Germinal center (tissue), 1 donor: ENCODE data around the gene P2RY2.

Source experiments
- DNase-seq: peaks from one replicate; pipeline ENCODE4 v3.0.0; 2012; ENCODE audit warnings: mixed read lengths, low spot score

Gene P2RY2

DNA sequence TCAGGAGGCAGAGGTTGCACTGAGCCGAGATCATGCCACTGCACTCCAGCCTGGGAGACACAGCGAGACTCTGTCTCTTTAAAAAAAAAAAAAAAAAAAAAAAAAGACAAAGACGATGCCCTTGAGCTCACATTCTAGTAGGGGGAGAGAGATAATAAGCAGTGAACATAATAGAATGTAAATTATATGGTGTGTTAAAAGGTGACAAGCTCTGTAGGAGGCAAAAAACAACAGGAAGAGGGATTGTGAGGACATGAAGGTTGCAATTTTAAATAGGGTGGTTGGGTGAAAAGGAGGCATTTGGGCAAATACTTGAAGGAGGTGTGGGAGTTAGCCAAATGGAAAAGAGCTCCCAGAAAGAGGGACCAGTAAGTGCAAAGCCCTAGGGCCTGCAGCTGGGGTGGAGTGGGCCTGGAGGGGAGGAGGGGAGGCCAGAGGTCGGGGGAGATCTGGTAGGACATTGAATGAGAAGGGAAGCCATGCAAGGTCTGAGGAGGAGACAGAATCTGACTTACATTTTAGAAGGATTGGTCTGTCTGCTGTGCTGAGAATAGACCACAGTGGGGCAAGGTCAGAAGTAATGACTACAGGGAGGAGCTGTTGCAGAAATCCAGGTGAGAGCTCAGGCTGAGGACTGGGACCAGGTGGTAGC lies 26.6 kb downstream of the P2RY2 start:
- no peak for DNase-seq

DNA sequence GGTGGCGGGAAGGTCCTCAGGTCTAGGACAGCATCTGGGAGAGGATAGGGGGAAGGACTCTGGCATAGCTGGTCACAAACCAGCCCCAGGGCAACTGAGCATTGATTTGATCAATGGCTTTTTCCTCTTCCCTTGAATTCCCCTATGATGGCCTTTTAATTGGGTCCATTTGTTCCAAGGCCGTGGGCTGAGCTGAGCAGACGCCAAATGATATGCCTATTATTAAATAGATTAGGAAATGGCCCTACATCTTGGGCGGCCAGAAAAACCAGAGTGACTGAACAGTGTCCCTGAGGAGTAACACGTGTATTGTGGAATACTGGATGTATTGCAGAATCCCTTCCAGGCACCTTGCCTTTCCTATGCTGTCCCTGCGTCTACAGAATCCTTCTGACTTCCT lies 27.4 kb downstream of the P2RY2 start:
- DNase-seq: no peak

DNA sequence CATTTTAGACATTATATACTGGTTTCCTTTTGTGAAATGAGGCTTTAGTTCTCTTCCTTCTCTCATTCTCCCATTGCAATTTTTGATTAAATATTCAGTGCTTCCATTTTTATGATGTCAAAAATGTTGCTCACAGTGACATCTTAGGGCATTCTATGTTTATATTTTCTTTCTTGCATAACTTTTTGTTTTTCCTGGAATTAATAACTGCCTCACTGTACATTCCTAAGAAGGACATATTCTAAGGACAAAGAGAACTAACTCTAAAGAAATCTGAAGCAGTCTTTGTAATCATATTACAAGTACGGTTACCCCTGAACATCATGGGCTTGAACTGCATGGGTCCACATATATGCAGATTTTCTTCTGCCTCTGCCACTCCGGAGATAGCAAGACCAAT lies 28.2 kb downstream of the P2RY2 start:
- no peak for DNase-seq

DNA sequence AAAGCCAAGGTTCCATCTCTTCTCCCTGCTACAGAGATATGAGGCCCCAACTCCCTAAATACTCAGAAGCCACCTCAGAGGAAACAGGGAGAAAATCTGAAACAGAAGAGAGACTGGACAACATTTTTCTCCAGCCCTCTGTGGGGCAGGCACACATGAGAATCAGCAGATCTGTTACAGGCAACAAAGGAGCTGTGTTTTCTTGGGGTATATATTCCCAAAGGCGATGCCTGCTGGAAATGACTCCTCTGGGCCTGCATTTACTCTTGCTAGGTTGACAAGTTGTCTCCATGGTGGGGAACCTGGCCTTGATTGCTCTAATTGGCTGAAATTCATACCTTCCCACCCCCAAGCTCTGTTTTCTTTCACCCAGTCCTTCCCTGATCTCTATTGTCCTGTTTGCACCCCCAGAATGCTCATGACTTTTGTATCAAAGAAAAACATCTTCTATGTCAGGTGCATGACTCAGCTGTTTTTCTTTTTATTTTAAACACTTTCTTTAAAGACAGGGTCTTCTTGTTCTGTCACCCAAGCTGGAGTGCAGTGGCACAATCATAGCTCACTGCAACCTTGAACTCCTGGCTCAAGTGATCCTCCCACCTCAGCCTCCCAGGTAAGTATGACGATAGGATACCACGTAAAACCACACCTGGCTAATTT lies 30.6 kb downstream of the P2RY2 start:
- no peak for DNase-seq

DNA sequence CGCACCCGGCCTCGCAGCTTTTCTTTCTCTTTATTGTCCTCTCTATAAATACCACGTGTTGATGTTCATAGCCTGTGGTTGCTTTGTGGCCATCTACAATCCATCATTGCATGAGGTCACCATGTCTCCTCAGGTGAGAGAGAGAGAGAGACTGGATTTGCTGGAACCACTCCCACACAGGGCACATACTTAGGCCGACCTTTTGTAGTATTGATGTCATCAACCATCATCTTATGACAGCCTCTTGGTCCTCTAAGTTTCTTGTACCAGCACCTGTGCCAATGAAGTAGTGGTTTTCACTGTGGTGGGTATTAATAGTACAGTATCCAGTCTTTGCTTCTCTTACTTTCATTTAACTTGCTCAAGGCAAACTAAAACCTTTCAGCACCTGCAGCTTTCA lies 31.2 kb downstream of the P2RY2 start:
- DNase-seq: no peak

DNA sequence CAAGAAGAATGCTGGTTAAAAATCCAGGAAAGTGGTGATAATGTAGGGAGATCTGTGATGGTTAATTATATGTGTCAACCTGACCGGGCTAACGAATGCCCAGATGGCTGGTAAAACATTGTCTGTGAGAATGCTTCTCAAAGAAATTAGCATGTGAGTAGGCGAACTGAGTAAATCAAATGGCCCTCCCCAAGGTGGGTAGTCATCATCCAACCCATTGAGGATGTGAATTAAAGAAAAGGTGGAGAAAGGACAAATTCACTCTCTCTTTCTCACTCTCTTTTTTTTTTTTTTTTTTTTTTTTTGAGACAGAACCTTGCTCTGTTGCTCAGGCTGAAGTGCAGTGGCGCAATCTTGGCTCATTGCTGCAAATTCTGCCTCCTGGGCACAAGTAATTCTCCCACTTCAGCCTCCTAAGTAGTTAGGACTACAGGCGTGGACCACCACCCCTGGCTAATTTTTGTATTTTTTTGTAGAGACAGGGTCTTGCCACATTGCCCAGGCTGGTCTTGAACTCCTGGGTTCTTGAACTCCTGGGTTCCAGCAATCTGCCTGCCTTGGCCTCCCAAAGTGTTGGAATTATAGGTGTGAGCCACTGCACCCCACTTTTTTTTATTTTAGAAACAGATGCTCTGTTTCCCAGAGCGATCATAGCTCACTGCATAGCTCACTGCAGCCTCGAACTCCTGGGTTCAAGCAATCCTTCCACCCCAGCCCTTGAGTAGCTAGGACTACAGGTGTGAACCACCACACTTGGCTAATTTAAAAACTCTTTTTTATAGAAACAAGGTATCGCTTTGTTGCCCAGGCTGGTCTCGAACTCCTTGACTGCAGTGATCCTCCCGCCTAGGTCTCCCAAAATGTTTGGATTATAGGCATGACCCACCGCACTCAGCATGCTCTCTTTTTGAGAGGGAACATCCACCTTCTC lies 32.0 kb downstream of the P2RY2 start:
- DNase-seq: no peak

DNA sequence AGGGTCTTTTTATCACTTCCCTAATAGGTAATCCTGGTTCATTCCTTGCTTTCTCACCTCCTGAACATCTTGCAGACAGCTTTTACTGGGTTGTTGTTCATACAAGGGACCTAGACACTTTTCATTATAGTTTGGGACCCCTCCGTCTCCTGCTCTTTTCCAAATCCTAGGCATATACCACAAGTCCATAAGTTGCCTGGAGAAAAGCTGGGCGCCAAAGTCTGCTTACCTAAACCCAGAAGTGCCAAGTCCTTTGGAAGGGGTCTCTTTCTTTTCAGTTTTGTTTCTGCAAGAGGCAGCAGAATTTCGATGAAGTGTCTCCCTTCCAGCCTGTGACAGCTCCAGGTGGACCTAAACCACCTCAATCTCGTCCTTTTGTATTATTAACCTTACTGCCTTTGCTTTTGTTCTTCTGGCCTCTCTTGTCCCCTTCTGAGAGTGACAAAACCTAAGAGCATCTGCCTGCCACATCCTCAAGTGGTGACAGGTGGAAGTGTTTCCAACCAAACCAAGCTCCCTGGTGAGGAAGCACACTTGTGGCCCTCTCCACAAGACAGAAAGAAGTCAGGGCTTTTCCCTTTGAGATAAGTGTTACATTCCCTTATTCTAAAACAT lies 34.6 kb downstream of the P2RY2 start:
- DNase-seq: no peak

DNA sequence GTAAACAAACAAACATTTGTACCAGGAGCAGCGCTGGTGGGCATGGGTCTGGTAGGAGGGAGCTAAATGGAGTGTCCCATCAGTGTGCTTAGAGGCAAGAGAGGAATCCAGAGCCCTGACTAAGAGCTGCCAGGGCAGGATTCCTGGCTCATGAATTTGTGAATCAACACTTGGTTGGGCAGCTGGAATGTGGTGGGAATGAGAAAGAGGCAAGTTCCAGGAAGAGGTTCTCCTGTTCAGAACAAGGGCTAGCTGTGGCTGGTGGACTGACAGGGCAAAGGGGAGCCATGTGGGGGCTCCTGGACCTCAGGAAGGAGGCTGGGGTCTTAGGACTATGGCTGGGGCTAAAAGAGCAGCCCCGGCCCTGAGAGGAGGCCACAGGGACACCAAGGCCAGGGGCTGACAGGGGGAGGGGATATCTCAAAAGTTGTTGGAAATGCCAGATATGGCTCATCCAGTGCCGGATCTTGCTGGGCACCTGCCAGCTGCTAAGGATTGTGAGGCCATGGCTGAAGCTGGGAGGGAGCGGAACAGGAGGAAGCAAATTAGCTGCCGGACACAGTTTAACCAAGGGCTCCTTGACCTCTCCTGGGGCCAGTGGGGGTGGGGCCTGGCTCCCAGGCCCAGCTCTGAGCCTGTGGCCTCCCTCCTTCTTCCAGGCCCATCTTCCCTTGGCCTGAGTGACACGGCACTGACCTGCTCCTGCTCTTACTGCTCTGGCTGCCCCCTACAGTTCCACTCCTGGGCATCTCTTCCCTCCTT lies 39.4 kb downstream of the P2RY2 start:
- no peak for DNase-seq

DNA sequence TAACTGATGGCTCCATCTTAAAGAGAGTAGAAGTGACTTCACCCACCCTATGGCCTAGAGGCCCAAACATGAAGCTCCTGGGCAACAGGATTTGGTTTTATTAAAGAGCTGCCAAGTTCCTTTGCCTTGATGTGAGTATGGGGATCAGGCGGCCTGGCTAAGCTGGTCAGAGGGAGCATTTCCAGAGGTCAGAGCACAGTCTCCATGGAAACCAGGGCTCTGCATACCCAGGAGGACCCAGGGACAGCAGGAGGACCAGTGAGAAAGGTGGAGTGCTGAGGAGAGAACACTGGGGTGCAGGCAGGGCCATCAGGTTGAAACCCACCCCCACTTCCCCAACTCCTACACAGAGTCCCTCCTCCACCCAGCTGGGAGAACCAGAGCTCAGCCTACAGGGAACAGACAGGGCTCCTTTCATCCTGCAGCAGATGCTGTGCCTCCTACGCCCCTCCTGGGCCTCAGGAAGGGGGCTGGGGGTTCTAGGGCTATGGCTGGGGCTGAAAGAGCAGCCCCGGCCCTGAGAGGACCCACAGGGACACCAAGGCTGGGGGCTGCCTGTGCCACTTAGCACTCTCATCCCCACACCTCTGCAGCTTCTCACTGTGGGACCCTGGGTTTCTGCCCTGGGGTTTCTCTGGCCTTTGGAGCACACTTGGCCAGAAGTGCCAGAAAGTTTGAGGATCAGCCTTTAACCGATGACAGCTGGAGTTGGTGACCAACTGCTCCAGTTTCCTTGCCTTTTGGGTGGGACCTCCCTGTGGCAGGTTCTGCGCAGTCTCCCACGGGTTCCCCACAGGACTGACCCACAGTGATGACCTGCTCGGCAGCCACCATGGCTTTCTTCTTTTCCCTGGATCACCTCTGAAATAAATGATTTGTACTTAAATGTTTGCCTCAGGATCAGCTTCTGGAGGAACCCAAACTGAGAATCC lies 40.3 kb downstream of the P2RY2 start:
- no peak for DNase-seq

DNA sequence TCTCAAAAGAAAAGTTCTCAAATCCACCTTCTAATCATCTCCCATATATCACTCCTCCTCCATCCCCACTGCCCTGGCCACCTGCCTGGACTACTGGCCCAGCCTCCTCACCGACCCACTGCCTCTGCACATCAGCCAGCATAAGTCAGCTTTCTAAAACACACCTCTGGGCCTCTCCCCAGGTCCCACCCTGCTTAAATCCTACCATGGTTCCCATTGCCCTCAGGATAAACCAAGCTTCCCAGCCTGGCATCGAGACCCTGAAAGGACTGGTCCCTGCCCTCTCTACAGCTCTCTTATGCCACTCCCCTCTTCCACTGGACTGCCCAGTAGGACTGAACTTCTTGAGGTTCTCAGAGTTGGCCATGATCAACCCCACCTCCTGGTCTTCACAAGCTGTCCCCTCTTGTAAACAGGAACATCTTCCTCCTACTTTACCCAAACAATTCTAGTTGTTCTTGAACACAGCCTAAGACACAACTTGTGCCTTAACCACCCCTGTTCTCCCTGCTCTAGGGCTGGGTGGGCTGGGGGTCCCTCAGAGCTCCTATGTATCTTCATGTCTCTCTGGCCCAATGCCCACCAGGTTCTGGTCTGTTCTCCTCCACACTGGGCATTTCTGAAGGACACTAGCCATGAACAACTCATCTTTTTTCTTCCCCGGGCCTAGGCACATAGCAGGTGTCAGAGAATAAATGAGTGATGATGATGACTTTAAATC lies 41.5 kb downstream of the P2RY2 start:
- DNase-seq: no peak

DNA sequence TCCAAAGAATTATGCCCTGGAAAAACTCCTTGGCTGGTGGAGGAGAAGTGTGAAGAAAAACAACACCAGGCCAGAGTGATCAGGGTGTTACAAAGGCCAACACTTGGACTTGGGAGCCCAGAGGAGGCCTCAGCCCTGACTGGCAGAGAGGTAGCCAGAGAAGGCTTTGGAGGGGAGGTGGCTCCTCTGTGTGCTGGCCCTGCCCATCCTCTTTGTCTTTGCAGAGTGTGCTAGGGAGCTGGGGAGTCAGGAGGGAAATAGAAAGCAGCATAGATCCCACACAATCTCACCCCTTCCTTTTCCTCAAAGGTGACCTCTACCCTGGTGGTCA lies 42.0 kb downstream of the P2RY2 start:
- DNase-seq: no peak

DNA sequence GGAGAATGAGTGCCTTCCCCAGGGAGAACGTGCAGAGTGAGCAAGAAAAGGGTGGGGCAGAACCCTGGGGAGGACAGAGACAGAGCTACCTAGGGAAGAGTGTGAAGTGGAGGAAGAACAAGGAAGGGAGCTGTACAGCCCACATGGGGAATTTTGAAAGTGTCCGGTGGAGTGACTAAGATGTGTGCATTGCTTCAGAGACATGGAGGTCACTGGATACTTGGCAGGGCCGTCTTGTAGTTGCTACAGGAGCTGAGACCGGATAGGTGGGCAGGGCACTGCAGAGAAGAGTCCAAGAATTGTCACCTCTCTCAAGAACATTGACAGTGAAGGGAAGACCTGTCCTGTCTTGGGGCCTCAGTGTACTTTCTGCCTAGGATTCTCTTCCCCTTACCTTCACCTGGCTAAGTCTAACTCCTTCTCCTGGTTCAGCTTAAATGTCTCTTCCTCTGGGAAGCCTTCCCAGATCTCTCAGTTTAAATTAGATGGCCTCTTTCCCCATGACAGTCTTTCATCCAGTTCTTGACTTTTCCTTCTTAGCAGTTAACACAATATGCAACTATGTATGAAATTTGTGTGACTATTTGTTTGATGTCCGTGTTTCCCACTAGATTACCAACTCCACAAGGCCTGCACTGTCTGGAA lies 44.9 kb downstream of the P2RY2 start:
- DNase-seq: no peak

DNA sequence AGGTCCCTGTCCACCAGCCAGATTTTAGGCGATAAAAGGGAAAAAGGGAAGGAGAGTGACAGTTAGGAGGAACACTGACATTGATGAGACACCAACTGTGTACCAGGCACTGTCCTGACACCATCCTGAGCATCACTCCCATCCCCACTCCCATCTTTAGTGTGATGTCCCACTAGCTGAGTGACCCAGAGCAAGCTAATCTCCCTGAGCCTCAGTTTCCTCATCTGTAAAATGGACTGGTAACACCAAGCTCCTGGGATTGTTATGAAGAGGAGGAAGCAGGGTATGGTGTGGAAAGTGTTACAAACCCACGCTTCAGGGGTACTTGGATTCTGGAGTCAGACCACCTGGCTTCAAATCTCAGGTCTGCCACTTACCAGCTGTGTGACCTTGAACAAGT lies 45.6 kb downstream of the P2RY2 start:
- DNase-seq: no peak

DNA sequence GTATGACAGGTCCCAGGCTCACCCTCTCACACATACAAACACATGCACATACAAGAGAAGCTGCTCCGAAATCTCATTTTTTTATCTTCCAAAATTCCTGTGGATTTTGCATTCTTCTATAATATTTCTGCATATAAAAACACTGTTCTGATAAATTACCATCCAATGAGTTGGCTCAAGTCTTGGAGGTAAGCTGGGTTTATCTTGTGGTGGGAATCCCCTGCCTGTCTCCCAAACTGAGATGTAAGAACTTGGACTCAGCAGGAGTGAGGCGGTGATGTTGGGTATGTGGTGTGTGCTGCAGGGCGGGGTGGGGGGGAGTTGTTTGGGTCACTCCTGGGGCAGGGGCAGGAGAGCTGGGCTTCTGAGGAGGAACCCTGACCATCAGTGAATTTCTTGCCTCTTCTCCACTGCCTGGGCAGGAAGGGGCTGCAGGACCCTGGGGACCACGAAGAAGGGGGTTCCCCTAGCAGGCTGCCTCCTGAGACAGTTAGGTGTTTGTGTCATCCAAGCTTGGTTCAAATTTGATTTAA lies 47.3 kb downstream of the P2RY2 start:
- no peak for DNase-seq

DNA sequence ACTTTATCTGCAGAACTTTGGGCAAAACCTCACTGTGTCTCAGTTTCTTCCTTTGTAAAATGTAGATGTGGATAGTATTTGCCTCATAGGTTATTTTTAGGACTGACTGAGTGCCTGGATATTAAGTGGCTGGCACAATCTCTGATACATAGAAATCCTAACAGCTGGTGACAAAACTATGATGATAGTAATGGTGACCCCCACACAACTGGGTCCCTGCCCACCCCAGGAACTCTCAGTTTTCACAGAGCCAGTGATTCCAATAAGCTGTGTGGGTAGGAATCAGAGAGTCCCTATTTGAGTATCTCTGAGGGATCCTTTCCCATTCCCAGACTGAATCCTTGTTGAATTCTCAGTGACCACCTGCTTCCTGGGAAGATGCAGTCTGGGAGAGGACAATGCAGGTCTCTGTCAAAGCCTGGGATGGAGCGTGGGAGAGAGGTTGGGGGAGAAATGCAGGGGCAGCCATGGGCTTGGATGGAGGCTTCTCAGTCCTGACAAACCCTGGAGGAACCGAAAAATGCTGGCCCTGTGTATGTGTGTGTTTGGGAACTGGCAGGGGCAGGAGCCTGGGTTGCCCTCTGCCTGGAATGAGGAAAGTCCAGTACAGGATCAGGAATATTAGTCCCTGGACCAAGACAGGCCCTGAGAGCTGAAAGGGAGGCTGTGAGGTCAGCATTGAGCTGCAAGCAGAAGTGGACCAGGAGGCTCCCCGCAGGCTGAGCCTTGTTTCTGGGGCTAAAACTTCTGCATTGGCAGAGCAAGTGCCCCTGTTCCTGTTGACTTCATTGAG lies 48.0 kb downstream of the P2RY2 start:
- DNase-seq: no peak

DNA sequence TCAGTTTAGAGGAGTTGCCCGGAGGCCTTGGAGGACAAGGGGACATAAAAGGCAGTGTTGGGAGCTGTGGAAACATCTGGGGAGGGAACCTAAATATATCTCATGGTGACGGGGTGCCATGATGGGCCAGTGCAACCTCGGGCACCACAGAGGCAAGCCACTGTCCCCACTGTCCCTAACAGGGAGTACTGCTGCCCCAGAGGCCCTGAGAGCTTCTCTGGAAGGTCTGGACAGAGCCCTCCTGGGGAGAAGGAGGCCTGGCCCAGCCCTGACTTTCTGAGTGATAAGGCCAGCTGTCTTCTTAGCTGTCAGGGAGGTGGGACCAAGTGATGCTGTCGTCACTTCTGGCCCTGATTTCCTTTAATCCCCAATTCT lies 48.6 kb downstream of the P2RY2 start:
- no peak for DNase-seq

DNA sequence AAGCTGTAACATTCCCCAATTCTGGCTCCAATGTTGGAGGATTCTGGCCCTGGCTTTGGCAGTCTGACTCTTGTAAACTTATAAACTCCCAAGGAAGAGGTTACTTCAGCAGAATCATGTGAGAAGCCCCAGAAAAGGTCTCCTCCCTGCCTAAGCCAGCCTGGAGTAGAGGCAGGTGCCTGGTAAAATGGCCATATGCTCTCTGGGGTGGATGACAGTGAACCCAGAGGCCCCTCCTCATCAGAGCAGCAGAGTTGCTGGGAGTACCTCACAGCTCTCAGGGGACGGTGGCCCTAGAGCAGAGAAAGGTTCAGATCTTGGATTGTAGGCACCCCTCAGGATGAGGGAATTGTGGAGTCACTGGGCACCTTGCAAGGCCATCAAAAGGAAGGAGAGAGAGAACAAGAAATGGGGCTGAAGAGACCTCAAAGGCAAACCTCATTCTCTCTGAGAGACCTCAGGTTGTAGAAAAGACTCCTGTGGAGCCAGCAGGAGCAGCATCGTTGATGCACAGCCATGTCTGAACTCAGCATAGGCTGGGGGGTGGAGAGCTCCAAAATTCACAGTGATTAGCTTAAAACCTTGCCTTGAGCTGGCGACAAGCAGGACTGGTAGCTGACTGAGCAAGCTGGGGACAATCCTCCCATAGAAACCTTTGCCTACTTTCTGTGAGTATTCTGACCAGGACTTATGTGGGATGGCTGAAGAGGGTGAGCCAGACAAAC lies 49.2 kb downstream of the P2RY2 start:
- no peak for DNase-seq
